HG03571 (cell line): ENCODE data around the gene PLXNB3.

Source experiments
- ATAC-seq: cut with Tn5 transposase; IDR thresholded peaks from one replicate; pipeline ENCODE4 v1.9.1; 2021; ENCODE audit not compliant: unreplicated experiment

Gene PLXNB3

GRCh38 chrX:153772316-153773217 lies 8.5 kb downstream of the PLXNB3 start:
- ATAC-seq = no peak

GRCh38 chrX:153773218-153773611 lies 9.2 kb downstream of the PLXNB3 start:
- no peak for ATAC-seq

GRCh38 chrX:153773741-153774575 lies 9.9 kb downstream of the PLXNB3 start:
- ATAC-seq = no peak

- no peak for ATAC-seq
These were observed 10.7 kb downstream of the PLXNB3 start for GRCh38 chrX:153774576-153775292.

- ATAC-seq = no peak
These were observed 11.5 kb downstream of the PLXNB3 start for GRCh38 chrX:153775293-153776119.

- no peak for ATAC-seq
These were observed 12.1 kb downstream of the PLXNB3 start for GRCh38 chrX:153776120-153776599.

GRCh38 chrX:153776611-153777045 lies 12.6 kb downstream of the PLXNB3 start:
- no peak for ATAC-seq

- ATAC-seq = no peak
These were observed 13.4 kb downstream of the PLXNB3 start for GRCh38 chrX:153777261-153778090.

GRCh38 chrX:153778181-153778580 lies 14.1 kb downstream of the PLXNB3 start:
- ATAC-seq = no peak

- no peak for ATAC-seq
These were observed 14.6 kb downstream of the PLXNB3 start for GRCh38 chrX:153778684-153779101.

GRCh38 chrX:153779891-153780677 lies 16.0 kb downstream of the PLXNB3 start:
- ATAC-seq = no peak

- ATAC-seq = no peak
These were observed 16.8 kb downstream of the PLXNB3 start, which contains the start of gene SRPK3 for GRCh38 chrX:153780678-153781427. TSS of gene SRPK3 (plus strand) at chrX:153781041. CDS start at chrX:153781087, 46 bp downstream.

GRCh38 chrX:153781428-153782047 lies 17.5 kb downstream of the PLXNB3 start:
- no peak for ATAC-seq

GRCh38 chrX:153782313-153782712 lies 18.3 kb downstream of the PLXNB3 start:
- ATAC-seq = no peak

- ATAC-seq = no peak
These were observed 18.8 kb downstream of the PLXNB3 start for GRCh38 chrX:153782871-153783270.

- no peak for ATAC-seq
These were observed 19.4 kb downstream of the PLXNB3 start for GRCh38 chrX:153783378-153784013.
